ENCODE data around the gene CACHD1.

Gene CACHD1

DNA sequence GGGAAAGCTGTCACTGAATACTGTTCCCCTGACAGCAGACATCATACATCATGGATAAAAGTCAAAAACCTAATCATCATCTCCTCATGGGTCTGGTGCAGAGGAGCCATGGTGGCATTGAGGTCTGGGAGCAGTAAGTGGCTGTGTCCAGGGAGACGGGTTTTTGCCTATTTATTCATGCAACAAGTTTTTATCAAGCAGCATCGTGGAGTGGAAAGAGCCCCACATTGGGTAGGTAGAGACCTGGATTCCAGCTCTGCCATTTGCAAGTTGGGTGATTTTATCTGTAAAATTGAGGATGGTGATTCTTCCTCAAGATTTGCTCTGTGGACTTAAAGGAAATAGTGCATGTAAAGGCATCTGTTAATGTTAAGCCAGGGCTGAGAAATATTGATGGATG lies 4.2 kb downstream of the CACHD1 start:
- DNase-seq, result no peak

DNA sequence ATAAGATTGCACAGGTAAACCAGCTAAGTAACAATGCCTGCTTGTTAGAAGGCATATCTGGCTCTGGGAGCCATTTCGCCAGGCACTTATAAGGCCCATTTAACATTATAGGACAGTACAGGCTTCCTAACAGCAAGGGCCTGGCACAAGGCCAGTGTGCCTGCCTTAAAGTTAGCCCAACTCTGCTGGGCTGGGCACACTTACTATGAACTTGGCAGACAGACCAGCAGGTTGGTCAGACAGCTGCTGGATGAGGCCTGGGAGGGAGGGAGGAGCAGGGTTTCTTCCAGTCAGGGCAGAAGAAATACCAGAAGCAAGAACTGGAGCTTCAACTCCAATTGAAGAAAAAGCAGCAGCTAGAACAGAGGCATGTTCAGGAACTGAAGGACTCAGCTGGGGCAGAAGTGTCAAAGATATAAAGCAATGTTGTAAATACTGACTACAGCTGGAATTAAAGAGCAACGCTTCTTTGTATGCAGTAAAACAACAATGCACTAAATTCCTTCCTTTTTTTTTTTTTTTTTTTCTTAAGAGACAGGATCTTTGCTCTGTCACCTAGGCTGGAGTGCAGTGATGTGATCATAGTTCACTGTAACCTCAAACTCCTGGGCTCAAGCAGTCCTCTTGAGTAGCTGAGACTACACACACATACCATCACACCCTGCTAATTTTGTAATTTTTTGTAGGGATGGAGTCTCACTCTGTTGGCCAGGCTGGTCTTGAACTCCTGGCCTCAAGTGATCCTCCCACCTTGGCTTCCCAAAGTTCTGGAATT lies 4.9 kb downstream of the CACHD1 start:
- no peak for DNase-seq

DNA sequence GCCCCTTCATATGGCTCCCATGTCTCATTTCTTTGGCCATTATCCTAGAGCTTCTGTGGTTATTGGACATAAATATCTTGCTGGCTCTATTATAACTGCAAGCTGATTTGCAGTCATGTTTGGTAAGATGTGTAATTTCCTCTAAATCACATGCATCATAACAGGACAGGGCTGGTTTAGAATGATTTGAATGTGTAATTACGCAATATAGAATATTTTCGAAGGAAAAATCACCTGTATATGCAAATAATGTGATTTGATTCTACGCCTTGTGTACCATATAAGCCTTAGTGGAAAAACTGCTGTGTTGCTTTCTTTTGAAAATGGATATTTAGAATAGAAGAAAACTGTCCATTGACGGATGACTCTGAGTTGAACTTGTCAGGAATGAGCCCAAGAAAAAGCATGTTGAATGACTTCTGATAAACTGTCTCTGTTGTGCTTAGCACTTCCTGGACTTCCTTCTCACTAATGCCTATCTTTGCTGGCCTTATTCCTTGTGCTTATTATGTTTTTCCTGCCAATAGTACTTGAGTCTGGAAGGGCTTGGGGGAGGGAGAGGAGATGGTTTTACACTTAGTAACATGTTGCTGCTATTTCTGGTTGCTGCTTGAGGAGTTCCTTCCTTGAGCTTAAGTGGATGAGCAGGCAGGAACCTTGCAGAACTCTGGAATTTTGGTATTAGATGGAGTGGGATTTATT lies 6.5 kb downstream of the CACHD1 start:
- DNase-seq, result no peak

DNA sequence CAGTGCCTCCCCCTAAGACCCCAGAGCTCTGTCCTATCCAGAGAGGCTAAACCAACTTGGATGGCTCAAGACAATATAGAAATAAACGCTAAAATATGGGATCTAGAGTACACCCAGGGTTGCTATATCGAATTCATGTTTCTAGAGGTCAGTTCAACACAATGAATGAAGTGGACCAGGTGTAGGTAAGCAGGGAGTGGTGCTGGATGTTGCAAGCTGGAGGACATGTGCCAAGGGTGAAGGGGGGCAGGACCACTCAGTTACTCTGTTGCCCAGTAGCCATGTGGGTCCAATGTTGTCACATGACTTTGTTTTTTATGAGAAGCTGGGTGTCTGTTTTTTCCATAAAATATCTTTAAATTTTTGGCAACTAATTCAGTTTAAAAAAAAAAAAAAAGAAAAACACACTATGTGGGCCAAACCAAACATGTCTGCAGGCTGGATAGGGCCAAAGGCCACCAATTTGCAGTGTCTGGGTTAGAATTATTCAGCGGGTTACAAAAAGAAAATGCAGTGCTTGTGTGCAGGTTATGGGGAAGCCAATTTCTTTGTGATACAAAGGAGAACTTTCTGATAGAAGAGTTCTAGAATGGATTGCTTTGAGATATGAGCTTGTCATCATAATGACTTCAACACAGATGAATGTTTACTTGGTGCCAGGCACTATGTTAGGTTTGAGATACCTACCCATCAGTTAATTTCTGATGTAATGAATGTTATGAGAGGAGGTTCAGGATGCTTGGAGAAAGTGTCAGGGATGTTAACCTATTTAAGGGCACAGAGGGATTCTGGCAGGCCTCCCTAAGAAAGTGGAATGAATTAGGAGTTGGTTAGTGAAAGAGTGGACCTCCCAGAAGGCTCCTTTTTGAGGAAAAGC lies 8.9 kb downstream of the CACHD1 start:
- DNase-seq, result no peak

DNA sequence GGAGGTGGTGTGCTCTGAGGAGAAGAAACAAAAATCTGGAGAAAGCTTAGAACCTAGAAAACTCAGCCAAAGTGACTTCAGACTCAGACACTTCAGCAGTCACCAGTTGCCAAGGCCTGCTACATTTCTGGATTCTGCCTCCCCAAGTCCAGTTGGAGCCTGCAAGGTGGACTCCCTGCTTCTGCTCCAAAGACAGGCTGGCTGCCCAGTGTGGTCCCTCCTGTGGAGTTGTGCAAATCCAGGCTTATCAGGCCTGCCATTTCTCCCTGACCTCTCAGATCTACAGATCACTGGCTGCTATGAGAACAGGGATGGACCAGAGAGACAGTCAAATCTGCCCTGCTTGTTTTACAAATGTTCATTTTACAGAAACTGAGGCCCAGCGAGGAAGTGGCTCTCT lies 9.9 kb downstream of the CACHD1 start:
- DNase-seq, result no peak

DNA sequence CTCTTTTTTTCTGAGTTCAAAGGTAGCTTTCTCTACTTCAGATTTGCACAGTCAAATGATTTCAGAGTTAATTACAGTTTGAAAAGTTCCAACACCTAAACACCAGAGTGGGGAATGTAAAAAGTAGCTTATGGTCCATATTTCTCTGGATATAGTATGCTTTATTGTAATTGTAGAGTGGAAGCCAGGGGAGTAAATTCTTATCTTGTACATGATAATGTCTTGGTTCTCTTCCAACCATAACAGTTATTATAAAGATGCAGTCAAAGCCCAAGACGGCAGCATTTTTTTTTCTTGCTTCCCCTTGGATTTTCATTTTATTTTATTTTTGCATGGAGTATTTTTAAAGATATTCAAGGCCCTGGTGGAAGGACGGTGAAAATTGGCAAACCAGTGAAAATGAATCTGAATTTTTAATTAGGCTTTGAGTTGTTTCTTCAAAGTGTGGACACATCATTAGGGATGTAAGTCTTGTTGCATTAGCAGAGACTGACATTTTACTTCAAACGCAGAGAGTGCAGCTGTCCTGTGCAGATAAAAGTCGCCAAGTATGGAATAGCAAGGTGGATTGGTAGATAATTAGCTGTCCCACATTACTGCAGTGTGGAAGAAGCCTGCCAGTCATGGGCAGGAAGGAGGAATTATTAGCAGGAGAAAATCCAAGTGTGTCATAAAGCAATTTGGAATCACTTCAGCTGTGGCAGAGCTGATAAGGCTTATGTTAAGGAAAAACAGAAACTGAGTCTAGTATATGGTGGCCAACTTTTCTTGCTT lies 11.3 kb downstream of the CACHD1 start:
- DNase-seq, result no peak

DNA sequence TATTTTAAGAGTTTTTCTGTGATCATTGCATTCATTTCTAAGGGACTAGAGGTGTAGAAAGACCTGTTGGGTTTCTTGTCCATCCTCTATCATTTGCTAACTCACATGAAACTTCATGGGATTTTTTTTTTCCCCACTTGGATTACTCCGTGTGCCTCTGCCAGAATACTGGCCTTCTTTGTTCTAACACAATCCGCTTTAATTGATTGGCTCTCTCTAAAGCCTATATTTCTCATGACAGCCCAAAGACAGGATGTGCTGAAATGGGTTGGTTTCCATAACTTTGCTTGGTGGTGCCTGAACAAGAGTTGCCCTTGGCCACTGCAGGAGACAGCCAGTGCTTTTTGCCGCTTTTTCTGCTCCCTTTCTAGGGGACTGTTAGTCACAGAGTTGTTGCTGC lies 12.2 kb downstream of the CACHD1 start:
- DNase-seq, result no peak

DNA sequence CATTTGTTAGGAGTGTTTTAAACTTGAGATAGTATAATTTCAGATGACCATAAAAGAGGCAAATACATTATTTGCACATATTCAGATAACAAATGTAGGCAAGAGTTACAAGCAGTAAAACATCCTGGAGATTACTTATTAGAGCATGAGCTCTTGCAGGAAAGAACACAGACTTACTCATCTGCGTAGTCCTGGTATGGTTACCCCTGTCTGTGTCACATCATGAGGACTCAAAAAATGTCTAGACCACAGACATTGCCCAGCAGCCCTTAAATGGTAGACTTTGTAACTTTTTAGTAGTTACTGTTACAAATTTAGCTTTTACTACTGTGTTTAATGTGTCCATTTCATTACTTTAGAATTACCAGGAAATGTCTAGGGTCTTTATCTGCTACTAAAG lies 12.8 kb downstream of the CACHD1 start:
- no peak for DNase-seq

DNA sequence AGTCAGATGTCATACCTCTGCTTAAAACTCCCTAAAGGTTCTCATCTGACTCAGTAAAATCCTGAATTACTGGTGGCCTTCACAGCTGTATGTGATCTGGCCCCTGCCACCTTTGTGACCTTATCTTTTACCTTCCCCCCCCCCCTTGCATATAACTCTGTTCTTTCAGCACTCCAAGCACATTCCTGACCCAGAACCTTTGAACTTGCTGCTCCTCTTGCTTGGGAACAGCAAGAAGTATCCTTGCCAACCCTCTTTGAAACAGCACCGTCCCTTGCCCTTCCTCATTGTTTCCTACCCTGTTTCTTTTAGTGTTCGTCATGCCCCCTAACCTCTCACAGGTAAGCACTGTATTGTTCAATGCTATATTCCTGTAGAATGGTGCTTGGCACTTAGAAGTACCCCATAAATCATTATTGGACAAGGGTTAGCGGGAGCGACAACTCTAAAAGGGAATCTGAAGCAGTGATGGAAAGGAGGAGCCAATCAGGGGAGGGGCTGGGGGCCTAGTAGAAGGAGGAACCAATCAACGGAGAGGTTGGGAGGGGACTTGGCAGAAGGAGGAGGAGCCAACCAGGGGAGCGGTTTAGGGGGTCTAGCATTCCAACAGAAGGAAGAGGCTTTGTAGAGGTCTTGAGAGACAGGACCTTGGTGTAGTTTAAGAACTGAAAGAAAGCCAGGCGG lies 13.9 kb downstream of the CACHD1 start:
- DNase-seq, result no peak

DNA sequence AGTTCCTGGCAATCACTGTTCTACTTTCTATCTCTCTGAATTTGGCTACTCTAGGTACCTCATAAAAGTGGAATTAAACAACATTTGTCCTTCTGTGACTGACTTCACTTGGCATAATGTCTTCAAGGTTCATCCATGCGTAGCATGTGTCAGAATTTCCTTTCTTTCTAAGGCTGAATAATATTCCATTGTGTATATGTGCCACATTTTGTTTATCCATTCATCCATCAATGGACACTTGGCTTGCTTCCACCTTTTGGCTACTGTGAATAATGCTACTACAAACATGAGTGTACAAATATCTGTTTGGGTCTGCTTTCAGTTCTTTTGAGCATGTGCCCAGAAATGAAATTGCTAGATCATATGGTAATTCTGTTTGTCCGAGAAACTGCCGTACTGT lies 14.7 kb downstream of the CACHD1 start:
- DNase-seq, result no peak

DNA sequence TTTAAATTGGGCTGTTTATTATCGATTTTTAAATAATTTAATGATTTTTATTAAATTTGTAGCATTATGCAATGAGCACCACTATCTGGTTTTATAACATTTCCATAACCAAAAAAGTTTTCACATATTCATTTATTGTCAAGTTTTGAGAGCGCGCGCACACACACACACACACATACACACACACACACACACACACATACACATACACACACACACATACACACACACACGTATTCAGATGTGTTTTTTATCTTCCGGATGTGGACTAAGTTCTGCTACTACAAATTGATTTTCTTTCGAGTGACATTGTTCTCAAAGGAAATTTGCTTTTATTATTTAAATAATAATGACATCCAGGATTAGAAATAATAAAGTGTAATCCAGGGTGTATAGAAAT lies 16.3 kb downstream of the CACHD1 start:
- DNase-seq, result no peak

DNA sequence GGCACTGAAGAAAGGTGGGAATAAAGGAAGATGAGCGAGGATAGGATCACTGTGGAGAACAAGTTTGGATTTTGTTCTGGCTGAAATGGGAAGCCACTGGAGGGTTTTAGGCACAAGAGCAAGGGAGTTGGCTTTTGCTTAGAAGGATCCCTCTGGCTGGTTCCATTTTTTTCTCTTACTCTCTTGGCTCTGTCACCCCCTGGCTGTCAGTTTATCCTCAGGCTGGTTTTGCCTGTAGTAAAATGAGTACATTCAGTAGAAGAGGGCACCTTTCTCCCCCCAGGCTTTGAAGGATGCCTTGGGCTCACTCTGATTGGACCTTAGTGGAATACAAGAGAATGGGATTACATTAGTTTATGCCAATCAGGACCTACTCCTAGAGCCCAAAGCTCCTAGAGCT lies 17.1 kb downstream of the CACHD1 start:
- DNase-seq, result no peak

DNA sequence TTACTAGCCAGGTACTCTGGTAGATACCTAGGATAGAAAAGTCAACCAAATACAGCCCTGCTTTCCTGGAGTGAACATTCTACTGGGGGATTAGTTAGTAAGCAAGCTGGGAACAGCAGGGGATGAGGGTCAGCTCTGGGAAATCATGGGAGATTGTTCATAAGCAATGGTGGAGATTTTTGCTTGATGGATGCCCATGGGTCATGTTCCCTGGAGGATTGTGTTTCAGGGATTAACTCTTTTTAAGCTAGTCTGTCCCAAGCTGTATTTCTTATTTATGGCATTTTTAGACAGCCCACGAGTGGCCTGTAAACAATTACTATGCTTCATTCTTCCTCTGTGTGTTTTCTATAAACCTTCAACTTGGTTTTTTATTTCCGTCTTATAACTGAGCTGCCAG lies 18.9 kb downstream of the CACHD1 start:
- DNase-seq, result no peak

DNA sequence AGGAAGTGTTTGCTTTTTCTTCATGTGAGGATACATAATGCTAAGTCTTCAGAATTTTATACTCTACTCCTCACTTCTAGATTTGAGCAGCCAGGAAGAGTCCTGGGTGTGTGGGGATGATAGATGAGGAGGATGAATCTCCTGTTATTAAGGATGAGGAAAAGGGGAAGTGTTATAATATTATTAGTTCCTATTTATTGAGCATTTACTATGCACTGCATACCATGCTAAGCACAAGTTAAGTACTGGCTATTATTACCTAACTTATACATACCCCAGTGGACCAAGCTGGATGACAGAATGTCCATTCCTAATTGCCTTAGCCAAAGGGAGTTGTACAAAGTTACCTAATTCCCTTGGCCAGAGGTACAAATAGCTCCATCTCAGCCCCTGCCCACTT lies 19.8 kb downstream of the CACHD1 start:
- no peak for DNase-seq

DNA sequence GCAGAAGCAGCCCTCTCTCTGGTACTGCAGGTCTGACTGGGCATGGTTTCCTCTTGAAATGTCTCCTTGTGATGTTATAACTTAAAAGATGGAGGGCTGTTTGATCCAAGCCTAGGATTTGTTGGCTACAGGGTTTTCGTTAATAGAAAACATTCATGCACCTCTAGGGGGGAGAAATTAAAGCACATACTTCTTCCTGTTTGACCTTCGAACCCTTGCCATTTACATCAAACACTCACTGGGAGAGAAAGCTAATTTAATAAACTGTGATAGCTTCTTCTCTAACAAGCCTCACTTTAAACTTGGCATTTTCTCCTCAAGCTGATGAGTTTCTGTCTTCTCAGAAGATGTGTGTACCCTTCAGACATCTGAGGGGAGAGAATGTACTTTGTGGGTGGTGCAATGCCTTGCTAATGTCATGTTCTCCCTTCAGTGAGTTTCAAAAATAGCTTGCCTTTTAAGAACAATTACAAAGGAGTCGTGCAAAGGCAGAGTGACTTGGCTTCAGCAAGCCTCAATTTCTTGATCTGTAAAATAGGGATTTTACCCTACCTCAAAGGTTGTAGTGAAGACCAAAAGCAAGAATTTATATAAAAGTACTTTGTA lies 20.4 kb downstream of the CACHD1 start:
- no peak for DNase-seq

DNA sequence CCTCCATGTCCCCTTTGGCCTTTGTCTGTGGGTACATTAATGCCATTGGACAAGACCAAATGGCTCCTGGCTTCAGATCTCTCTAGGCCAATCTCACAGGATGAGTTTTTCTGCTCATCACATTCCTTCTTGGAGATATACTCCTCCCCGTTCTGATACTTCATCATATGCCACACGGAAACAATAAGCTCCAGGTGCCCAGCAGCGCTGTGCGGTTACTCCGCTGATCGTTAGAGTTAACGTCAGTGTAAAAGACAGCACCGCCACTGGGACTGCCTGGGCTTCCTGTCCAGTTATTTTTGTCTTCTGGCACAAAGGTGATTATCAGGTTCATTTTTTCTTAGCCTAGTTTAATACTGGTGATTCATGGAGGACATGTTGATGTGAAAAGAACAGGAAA lies 22.5 kb downstream of the CACHD1 start:
- no peak for DNase-seq

DNA sequence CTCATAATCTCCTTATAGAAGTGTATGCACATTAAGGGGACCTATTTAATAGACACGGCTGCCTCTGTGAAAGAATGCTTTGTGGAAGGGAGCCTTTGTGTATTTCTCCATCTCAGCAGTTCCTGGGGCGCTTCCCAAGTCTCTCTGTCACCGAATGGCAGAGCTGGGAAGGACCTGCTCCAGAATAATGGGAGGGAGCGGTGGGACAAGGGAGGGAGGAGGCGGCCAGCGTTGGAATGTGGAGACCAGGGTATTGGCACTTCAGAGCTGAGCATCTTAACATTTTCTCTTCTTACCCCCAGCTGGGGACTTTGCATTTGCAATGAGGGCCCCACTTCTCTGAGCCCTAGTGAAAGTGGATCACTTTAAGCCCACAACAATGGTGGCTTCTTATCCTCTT lies 23.9 kb downstream of the CACHD1 start:
- DNase-seq, result no peak

DNA sequence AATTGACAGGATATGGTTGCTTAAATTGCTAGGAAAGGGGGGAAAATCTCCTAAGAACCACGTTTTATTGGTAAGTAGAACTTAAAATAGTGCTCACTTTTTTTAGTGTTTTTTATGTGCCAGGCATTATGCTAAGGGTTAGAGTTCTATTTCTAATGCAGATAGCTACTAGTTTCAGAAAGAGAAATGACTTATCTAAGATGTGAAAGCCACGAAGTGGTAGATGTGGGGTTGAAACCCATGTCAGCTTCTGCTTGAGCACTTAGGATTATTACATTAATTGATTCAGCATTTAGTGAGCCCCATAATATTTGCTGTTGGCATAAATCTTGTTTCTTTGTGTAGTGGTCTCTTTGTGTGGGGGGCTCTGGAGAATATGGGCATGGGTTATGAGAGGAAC lies 24.7 kb downstream of the CACHD1 start:
- no peak for DNase-seq

DNA sequence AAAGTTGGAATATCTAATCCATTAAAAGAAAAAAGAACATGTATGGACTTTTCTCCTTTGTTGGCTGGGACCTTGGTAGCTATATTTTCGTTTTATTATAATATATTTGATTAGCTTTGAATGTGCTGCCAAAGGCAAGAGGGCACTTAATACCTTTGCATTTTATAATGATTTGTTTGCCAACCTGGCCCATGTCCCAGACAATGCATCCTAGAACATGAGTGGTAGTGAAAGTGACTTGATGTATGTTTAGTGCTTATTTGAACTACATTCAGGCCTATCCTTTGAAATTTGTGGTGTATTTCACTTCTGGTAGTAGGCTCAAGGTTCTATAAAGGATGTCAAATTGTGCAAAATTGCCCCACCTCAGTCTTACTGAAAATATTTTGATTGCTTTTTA lies 25.9 kb downstream of the CACHD1 start:
- no peak for DNase-seq

DNA sequence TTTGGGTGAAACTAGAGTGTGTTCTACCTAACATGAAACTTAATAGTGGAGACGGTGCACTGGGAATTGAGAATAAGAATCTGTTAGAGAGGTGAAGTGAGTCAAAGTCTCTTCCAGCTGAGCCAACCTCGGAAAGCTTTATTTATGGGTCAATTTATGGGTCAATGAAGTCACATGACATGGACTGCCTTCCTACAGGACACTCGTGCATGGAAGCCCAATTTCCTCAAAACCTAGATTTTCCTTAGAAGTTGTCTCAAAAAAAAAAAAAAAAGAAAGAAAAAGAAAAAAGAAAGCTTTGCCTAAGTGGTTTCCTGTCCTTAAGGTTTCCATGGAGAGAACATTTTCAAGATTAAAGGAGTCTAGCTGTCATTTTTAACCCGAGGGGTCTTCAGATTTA lies 26.7 kb downstream of the CACHD1 start:
- DNase-seq, result no peak

DNA sequence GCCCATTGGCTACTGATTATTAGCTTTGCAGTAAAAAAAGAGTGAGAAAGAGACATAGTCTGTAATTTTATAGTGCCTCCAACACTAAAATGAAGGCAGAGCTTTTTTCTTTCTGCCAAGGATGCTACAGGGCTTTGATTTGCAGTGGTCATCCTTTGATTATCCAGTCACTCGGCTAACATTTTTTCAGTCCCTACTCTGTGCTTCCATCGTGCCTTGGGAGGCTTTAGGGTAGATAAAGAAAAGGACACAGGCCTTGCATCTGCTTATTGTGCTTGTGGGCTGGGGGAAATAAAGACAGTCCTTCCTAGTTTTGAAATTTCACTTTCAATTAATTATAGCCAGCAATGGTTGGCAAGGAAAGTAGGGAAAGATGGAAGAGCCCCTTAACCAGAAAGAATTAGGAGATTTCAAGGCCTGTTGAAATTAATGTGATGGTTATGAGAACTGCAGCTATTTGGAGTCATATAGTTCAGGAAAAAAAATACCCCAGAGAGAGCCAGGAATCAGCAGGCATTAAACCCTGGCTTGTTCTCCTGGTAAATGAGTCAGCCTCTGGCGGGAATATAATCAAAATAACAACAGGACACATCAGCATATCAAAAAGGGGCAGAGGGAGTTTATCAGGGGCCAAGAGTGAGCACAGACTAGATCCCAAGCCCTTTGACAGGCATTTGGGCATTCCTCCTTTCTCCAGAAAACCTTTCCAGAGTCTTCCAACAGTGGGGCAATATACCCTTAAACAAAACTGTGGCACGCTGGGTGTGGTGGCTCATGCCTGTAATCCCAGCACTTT lies 27.4 kb downstream of the CACHD1 start:
- no peak for DNase-seq
